Measurements from ENCODE around the gene FOXP2.
A peak's percentile ranks its signal among the peaks of the same experiment; 100 is the strongest.

The FOXP2 gene

DNA sequence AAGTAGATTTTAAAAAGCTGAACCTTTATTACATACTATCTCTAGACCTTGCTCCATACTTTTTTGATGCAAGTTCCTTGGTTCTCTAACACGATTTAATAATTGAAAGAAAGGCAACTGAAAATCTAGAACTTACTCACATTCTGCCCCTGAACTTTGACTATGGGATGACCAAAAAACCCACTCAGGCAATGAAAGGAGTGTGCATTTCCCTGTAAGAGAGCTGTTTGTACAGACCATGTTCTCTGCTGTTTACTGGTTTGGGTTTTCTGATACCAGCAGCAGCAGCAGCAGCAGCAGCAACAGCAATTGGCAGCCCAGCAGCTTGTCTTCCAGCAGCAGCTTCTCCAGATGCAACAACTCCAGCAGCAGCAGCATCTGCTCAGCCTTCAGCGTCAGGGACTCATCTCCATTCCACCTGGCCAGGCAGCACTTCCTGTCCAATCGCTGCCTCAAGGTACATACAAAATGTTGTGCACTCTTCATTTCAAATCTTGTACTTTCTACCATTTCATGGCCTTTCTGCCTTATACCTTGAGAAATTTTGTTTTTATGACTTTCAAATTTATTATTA, 216.7 kb downstream of the FOXP2 start:
- no peaks in the 10 kb centered on the region for H3K27me3 ChIP-seq (replicated peaks; ENCODE audit: control insufficient read depth, insufficient read depth, low read length)
- H3K4me3 ChIP-seq (replicated peaks; ENCODE audit: low read depth, low read length) = no peak overlapping the region
- DNase-seq (ENCODE audit: extremely low read depth, insufficient read length) = peak; percentile 25
- H3K36me3 ChIP-seq (ENCODE audit: control insufficient read depth, insufficient read depth, low read length) = no peaks in the 10 kb centered on the region
- TF ChIP-seq, protein P1, sequence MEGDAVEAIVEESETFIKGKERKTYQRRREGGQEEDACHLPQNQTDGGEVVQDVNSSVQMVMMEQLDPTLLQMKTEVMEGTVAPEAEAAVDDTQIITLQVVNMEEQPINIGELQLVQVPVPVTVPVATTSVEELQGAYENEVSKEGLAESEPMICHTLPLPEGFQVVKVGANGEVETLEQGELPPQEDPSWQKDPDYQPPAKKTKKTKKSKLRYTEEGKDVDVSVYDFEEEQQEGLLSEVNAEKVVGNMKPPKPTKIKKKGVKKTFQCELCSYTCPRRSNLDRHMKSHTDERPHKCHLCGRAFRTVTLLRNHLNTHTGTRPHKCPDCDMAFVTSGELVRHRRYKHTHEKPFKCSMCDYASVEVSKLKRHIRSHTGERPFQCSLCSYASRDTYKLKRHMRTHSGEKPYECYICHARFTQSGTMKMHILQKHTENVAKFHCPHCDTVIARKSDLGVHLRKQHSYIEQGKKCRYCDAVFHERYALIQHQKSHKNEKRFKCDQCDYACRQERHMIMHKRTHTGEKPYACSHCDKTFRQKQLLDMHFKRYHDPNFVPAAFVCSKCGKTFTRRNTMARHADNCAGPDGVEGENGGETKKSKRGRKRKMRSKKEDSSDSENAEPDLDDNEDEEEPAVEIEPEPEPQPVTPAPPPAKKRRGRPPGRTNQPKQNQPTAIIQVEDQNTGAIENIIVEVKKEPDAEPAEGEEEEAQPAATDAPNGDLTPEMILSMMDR (IDR thresholded peaks at IDR 0.05; ENCODE audit: insufficient read depth, low read length, poor library complexity, severe bottlenecking) = no peak

DNA sequence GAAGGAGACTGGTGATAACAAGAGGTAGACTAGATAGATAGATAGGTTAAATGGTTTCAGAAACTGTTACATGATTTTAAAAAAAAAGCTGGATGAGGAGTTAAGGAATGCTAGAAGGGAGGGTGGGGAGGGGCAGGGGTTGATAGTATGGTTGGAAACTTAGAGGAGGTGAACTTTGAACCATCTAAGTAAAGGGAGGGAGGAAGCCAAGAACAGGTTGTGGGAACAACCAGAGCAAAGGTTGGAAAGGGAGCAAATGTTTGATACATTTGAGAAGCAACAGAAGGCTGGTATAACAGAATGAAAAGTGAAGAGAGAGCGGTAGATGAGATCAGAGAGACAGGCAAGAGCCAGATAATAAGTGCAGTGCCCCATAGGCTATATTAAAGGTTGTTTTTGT, 224.8 kb downstream of the FOXP2 start:
- H3K36me3 ChIP-seq (ENCODE audit: control insufficient read depth, insufficient read depth, low read length) = no peaks in the 10 kb centered on the region
- DNase-seq (ENCODE audit: extremely low read depth, insufficient read length) = no peak
- H3K4me3 ChIP-seq (replicated peaks; ENCODE audit: low read depth, low read length) = no peak overlapping the region
- H3K27me3 ChIP-seq (replicated peaks; ENCODE audit: control insufficient read depth, insufficient read depth, low read length) = no peaks in the 10 kb centered on the region
- TF ChIP-seq, protein P1 (IDR thresholded peaks at IDR 0.05; ENCODE audit: insufficient read depth, low read length, poor library complexity, severe bottlenecking) = no peak

DNA sequence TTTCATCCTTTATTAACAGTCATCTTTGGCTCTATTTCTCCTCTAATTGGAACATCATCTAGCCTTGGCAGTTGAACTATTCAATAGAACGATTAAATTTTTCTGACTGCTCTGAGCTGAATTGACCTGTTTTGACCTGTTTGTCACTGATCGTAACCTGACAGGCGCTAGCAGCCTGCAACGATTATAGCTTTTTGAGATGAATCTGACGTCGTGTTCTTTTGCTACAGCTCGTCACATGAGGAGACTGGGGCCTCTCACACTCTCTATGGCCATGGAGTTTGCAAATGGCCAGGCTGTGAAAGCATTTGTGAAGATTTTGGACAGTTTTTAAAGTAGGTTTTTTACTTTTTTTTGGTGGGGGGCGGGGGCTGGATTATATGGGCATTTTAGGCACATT, 229.8 kb downstream of the FOXP2 start:
- no peaks in the 10 kb centered on the region for H3K27me3 ChIP-seq (replicated peaks; ENCODE audit: control insufficient read depth, insufficient read depth, low read length)
- H3K36me3 ChIP-seq (ENCODE audit: control insufficient read depth, insufficient read depth, low read length) = no peaks in the 10 kb centered on the region
- DNase-seq (ENCODE audit: extremely low read depth, insufficient read length) = no peak
- TF ChIP-seq, protein P1 (IDR thresholded peaks at IDR 0.05; ENCODE audit: insufficient read depth, low read length, poor library complexity, severe bottlenecking) = no peak
- no peak overlapping the region for H3K4me3 ChIP-seq (replicated peaks; ENCODE audit: low read depth, low read length)

DNA sequence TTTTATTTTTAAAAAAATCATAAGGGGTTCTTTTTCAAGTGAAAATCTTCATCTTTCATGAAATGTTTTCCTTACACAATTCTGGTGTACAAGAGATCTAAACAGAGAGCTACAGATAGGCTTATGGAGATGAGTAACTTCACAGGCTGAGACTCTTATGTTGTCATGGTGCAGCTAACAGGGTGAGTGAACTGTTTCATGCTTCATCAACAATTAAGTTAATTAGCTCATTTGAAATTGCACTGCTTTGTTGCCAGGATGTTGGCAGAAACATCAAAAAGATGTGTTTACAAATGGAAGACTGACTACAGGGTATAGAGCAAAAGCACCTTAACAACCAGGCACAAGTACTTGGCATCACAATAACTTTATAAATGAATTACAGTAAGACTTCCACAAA, 230.8 kb downstream of the FOXP2 start:
- TF ChIP-seq, protein P1 (IDR thresholded peaks at IDR 0.05; ENCODE audit: insufficient read depth, low read length, poor library complexity, severe bottlenecking) = no peak
- no peaks in the 10 kb centered on the region for H3K36me3 ChIP-seq (ENCODE audit: control insufficient read depth, insufficient read depth, low read length)
- no peaks in the 10 kb centered on the region for H3K27me3 ChIP-seq (replicated peaks; ENCODE audit: control insufficient read depth, insufficient read depth, low read length)
- no peak overlapping the region for H3K4me3 ChIP-seq (replicated peaks; ENCODE audit: low read depth, low read length)
- no peak for DNase-seq (ENCODE audit: extremely low read depth, insufficient read length)

DNA sequence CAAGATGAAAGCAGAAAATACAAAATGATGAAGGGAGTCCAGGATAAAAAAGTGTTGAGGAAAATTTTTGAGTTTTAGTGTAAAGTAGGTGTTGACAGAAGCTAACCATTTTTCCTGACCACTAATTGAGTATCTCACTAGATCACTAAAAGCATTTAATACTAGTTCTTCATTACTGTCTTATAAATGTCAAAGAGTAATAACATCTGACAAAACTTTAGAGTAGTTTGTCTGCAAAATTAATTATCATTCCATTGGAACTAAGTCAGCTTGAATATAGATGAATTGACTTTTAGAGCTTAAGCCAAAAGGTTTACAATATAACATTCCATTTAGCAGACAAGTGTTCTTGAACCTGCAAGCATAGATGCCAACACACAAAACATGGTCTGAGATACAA, 232.9 kb downstream of the FOXP2 start:
- Histone ChIP-seq H3K4me3 (replicated peaks; ENCODE audit: low read depth, low read length) (no peak overlapping the region), H3K36me3 (ENCODE audit: control insufficient read depth, insufficient read depth, low read length) (no peaks in the 10 kb centered on the region), H3K27me3 (replicated peaks; ENCODE audit: control insufficient read depth, insufficient read depth, low read length) (no peaks in the 10 kb centered on the region)
- no peak for DNase-seq (ENCODE audit: extremely low read depth, insufficient read length)
- TF ChIP-seq, protein P1 (IDR thresholded peaks at IDR 0.05; ENCODE audit: insufficient read depth, low read length, poor library complexity, severe bottlenecking) = no peak

DNA sequence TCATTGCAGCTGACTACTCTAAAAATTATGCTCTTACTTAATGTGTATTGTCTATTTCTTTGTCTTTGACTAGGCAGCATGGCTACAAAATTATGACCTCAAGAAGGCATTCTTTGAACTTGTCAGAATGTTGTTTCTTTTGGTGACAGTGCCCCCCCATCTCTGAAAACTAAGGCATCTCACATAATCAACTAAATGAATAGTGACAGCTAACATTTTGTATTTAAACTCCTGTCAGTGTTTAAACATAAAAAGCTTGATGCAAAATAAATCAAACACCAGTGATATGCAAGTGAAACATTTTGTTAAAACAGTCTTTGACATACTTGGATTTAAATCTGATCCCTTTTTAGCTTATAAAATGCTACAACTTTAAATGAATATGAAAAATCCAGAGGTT, 233.5 kb downstream of the FOXP2 start:
- H3K4me3 ChIP-seq (replicated peaks; ENCODE audit: low read depth, low read length) = no peak overlapping the region
- no peak for DNase-seq (ENCODE audit: extremely low read depth, insufficient read length)
- H3K36me3 ChIP-seq (ENCODE audit: control insufficient read depth, insufficient read depth, low read length) = no peaks in the 10 kb centered on the region
- no peaks in the 10 kb centered on the region for H3K27me3 ChIP-seq (replicated peaks; ENCODE audit: control insufficient read depth, insufficient read depth, low read length)
- TF ChIP-seq, protein P1 (IDR thresholded peaks at IDR 0.05; ENCODE audit: insufficient read depth, low read length, poor library complexity, severe bottlenecking) = no peak

Measured in GM06990 (cell line).